Transverse colon (tissue), 4 donors: ENCODE data around the gene NOTO. TPM values are rescaled to one million over a fixed set of nuclear protein-coding genes. Genes with fewer than 3 reads are reported as not detected.

ENCODE experiments used
- DNase-seq: peaks from one replicate; pipeline ENCODE4 v3.0.0-alpha.2; 2019
- H3K27ac ChIP-seq, 4 donors: fragments of 200-600 bp; sonication (generic); 2 replicates each; pipeline ENCODE4 v1.5.1; 2016 to 2018; ENCODE audit warnings: inconsistent platforms in 4 of 4
- H3K27me3 ChIP-seq: fragments of 200-600 bp; sonication (generic); 2 replicates; pipeline ENCODE4 v1.5.1; 2017; ENCODE audit warnings: inconsistent platforms
- H3K36me3 ChIP-seq, 4 donors: fragments of 200-600 bp; sonication (generic); 2 replicates each; pipeline ENCODE4 v1.5.1; 2017 to 2019; ENCODE audit warnings: inconsistent platforms in 4 of 4
- H3K4me1 ChIP-seq, 4 donors: fragments of 200-600 bp; sonication (generic); 2 replicates each; pipeline ENCODE4 v1.5.1; 2017 to 2020; ENCODE audit warnings: inconsistent platforms in 4 of 4
- H3K4me3 ChIP-seq, 4 donors: fragments of 200-600 bp; sonication (generic); 1 replicate in 1 of 4; 2 replicates in 3 of 4; pipeline versions ENCODE4 v1.5.1 to v1.6.1; 2017 to 2019; ENCODE audit warnings: inconsistent platforms in 4 of 4
- H3K9me3 ChIP-seq, 2 donors: fragments of 200-600 bp; sonication (generic); 2 replicates each; pipeline ENCODE4 v1.5.1; 2017 to 2019; ENCODE audit warnings: inconsistent platforms in 2 of 2
- EP300 ChIP-seq: sonication (generic); formaldehyde crosslinking; IDR thresholded peaks from one replicate; pipeline ENCODE4 v1.6.1; 2017; ENCODE audit warnings: antibody characterized with exemption, low read depth
- POLR2A ChIP-seq: fragments of 450-650 bp; IDR thresholded peaks from one replicate; pipeline ENCODE4 v1.6.1; 2016; ENCODE audit warnings: antibody characterized with exemption, mild to moderate bottlenecking, moderate library complexity
- POLR2AphosphoS5 ChIP-seq, 3 donors: sonication (generic); formaldehyde crosslinking; IDR thresholded peaks; one replicate each; pipeline ENCODE4 v1.6.1; 2016; ENCODE audit warnings: antibody characterized with exemption in 3 of 3
- WGBS, 2 donors: methylation state at CpG; one replicate each; pipeline ENCODE4 v1.1.5; 2018; ENCODE audit warnings: low coverage in 1 of 2; 5-methylcytosine and 5-hydroxymethylcytosine counted together
- in situ Hi-C, 4 donors: fragments of 200-750 bp; cut with MboI; loops; one replicate each; pipeline versions ENCODE4 v1.15.0 to v1.15.1; 2017; ENCODE audit warnings: low sequenced_read_pairs in 3 of 4, low pct_ligation_motif_present in 1 of 4, low pct_unique_long_range_greater_than_20kb in 1 of 4
- intact Hi-C: fragments of 100-400 bp; cut with DNase I; formaldehyde crosslinking; loops from one replicate; pipeline ENCODE4 v1.15.1; 2023; ENCODE audit warnings: low total_unique reads
- total RNA-seq, 4 donors: library from RNA; depleted of rRNA; stranded (reverse); fragments of >200 nt; gene quantifications; one replicate each; pipeline ENCODE4 v1.1.0, GENCODE V29; 2016
- TF ChIP-seq, protein P1 (sequence below), 5 experiments: fragments of 200-600 bp in 3 of 5; fragments of 450-650 bp in 2 of 5; sonication (generic) in 3 of 5; IDR thresholded peaks; 1 replicate in 2 of 5; 2 replicates in 3 of 5; pipeline ENCODE4 v1.5.1; 2016 to 2017; ENCODE audit warnings: antibody characterized with exemption in 5 of 5, inconsistent platforms in 3 of 5, mild to moderate bottlenecking in 2 of 5, moderate library complexity in 1 of 5

NOTO gene
- total RNA-seq, 4 donors from 2014 or later: not detected

DNA sequence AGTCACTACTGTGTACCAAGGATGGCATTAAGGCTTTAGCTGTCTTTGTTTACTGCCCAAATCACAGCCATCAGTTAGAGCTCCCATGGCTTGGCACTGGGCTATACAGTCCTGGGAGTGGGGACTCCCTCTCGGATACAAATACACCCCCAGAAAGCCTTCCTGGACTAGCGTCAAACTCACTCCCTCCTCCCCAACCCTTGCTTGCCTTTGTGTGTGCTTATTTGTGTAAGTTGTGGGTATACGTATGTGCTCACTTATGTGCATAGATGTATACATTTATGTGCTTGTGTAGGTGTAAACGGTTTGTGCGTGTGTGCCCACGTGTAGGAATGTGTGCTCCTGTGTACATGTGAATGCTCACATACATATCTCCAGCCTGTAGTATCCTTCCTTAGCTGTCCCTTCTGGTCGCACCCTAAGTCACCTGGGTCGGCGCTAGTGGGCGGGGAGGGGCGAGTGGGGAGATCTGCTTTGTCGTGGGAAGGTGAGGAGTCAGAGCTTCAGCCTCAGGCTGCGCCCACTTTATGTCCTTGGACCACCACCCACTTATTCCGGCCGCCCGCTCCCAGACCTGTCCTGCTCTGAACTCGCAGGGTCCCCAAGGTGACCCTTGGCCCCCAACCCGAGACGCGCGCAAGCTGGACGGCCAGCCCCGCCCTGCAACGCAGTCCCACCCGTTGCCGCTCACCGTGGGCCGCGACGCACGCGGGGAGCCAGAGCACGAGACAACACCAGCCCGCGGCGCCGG lies 30.2 kb downstream of the NOTO start:
- TF ChIP-seq EP300: no peak
- TF ChIP-seq, protein P1, sequence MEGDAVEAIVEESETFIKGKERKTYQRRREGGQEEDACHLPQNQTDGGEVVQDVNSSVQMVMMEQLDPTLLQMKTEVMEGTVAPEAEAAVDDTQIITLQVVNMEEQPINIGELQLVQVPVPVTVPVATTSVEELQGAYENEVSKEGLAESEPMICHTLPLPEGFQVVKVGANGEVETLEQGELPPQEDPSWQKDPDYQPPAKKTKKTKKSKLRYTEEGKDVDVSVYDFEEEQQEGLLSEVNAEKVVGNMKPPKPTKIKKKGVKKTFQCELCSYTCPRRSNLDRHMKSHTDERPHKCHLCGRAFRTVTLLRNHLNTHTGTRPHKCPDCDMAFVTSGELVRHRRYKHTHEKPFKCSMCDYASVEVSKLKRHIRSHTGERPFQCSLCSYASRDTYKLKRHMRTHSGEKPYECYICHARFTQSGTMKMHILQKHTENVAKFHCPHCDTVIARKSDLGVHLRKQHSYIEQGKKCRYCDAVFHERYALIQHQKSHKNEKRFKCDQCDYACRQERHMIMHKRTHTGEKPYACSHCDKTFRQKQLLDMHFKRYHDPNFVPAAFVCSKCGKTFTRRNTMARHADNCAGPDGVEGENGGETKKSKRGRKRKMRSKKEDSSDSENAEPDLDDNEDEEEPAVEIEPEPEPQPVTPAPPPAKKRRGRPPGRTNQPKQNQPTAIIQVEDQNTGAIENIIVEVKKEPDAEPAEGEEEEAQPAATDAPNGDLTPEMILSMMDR (IDR thresholded peaks at IDR 0.05): peak in 1 of 5 experiments; percentile 18
- intact Hi-C loops (no loop called here), in situ Hi-C loops (loop anchor here in 1 of 4 donors (25.0 kb wide), 1 partner anchor 505 kb away; the partner anchor contains the start of gene TPRKB)
- Histone ChIP-seq H3K27me3 (no peaks in the 10 kb centered on the region), H3K36me3 (peaks cover 0 to 7% (median 0%) of the 10 kb centered on the region in 4 donors), H3K9me3 (no peaks in the 10 kb centered on the region), H3K4me1 (peaks cover 16 to 30% (median 24%) of the 10 kb centered on the region in 4 donors), H3K27ac (peak overlapping the region; percentile 92 to 99 (median 98)), H3K4me3 (peak overlapping the region; percentile 69 to 92 (median 84))
- WGBS, 2 donors: 2 to 60% methylated on average over 1 to 32 of the region's 37 CpGs
- peak; percentile 57 for DNase-seq

DNA sequence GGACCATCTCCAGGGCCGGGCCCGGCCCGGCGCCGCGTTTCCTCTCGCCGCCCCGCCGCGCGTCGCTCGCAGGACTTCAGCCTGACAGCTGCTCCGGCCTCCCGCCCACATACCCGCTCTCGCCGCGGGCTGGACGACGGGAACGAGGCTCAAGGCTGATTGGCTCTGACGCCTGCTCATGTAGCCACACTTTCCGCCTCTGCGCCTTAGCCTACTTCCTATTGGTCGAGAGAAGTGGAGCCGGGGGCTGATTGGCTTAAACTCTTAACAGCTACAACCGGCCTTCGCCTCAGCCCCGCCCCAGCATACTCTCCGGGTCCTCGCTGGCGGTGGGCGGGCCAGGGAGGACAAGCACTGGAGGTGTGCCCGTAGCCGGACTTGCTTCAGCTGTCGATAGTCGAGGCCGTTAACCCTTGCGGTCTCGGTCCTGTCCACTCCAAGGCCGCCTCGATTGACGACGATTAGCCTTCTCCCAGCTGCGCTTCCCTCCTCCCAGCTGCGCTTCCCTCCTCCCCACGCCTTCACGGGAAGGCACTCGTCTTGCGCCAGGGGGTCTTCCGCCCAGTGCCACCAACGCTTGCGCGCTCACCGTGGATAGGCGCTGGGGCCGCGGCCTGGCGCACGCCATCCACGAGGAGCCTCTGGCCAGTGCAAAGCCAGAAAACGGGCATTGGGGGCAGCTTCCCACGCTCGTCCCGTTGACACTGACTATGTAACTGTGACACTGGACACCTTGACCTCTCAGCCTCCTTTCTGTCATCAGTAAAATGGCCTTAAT lies 31.0 kb downstream of the NOTO start, which contains the start of gene PRADC1:
PRADC1 (minus strand) TSS at position 86 of the 778 bp plus-strand sequence; CDS start at position 7, 79 bp downstream.
- in situ Hi-C loops (loop anchor here in 1 of 4 donors (25.0 kb wide), 1 partner anchor 504 kb away; the partner anchor contains the start of gene TPRKB), intact Hi-C loops (no loop called here)
- Histone ChIP-seq H3K27ac (peak within 1 kb of the TSS; percentile 92 to 99 (median 98)), H3K27me3 (no peaks in the 10 kb centered on the region), H3K4me3 (peak within 1 kb of the TSS; percentile 69 to 92 (median 84)), H3K4me1 (peaks cover 16 to 32% (median 24%) of the 10 kb centered on the region in 4 donors), H3K9me3 (no peaks in the 10 kb centered on the region), H3K36me3 (peaks cover 0 to 2% (median 0%) of the 10 kb centered on the region in 4 donors)
- WGBS, 2 donors: 0% methylated on average over 36 of the region's 67 CpGs; no CpG with 5 or more reads in 1 of the 2 donors
- TF ChIP-seq POLR2AphosphoS5 (IDR thresholded peaks at IDR 0.05): peak; percentile 67 to 86 (median 80)
- TF ChIP-seq, protein P1 (IDR thresholded peaks at IDR 0.05): no peak
- peak; percentile 78 for TF ChIP-seq POLR2A
- DNase-seq: peak; percentile 99

- WGBS, 2 donors: 0 to 1% methylated on average over 12 to 60 of the region's 69 CpGs
- in situ Hi-C loops (loop anchor here in 1 of 4 donors (25.0 kb wide), 1 partner anchor 503 kb away; the partner anchor contains the start of gene TPRKB), intact Hi-C loops (no loop called here)
- Histone ChIP-seq H3K27ac (peak within 1 kb of the TSS; percentile 92 to 99 (median 98)), H3K4me1 (peaks cover 16 to 38% (median 27%) of the 10 kb centered on the region in 4 donors), H3K36me3 (no peaks in the 10 kb centered on the region), H3K9me3 (no peaks in the 10 kb centered on the region), H3K27me3 (no peaks in the 10 kb centered on the region), H3K4me3 (peak within 1 kb of the TSS; percentile 69 to 92 (median 81))
- TF ChIP-seq POLR2AphosphoS5 (IDR thresholded peaks at IDR 0.05) (peak; percentile 66 to 89 (median 83)), POLR2A (peak; percentile 76), EP300 (no peak)
- peak; percentile 91 for DNase-seq
Measured at GRCh38 chr2:73233932-73234832, 31.8 kb downstream of the NOTO start, which contains the start of gene CCT7. Gene CCT7, plus strand, starts transcription at chr2:73234308. Its CDS starts 71 bp downstream, at chr2:73234379.
